Mesendoderm (in vitro differentiated cells): Measurements from ENCODE around the gene TBC1D8.

ENCODE experiments used
- DNase-seq: peaks from one replicate; pipeline ENCODE4 v3.0.0; 2013
- H2AK5ac ChIP-seq: 2 replicates; pipeline ENCODE4 v1.6.1; 2013; ENCODE audit warnings: low read length, inconsistent platforms
- H2BK120ac ChIP-seq: 2 replicates; pipeline ENCODE4 v1.6.1; 2013; ENCODE audit warnings: low read depth, mild to moderate bottlenecking, low read length, moderate library complexity, mixed read lengths
- H2BK15ac ChIP-seq: replicated peaks from 2 replicates; pipeline ENCODE4 v1.6.1; 2013; ENCODE audit warnings: low read depth, mild to moderate bottlenecking, moderate library complexity
- H2BK5ac ChIP-seq: 2 replicates; pipeline ENCODE4 v1.6.1; 2013; ENCODE audit warnings: low read length, inconsistent platforms
- H3K18ac ChIP-seq: 2 replicates; pipeline ENCODE4 v1.6.1; 2013; ENCODE audit warnings: mild to moderate bottlenecking, low read length, mixed read lengths
- H3K23ac ChIP-seq: one replicate; pipeline ENCODE4 v1.6.1; 2013; ENCODE audit warnings: low read length
- H3K27ac ChIP-seq: 2 replicates; pipeline ENCODE4 v1.5.1; 2013; ENCODE audit warnings: low read depth, mild to moderate bottlenecking, inconsistent platforms, low read length, moderate library complexity
- H3K27me3 ChIP-seq: 2 replicates; pipeline ENCODE4 v1.6.1; 2013; ENCODE audit warnings: low read length, control low read depth, mild to moderate bottlenecking, inconsistent platforms; ENCODE audit not compliant: insufficient read depth, poor library complexity
- H3K36me3 ChIP-seq: 2 replicates; pipeline ENCODE4 v1.6.1; 2013; ENCODE audit warnings: low read length, inconsistent platforms; ENCODE audit not compliant: control insufficient read depth, insufficient read depth
- H3K4ac ChIP-seq: one replicate; pipeline ENCODE4 v1.6.1; 2013; ENCODE audit warnings: low read depth, mild to moderate bottlenecking, low read length, moderate library complexity
- H3K4me1 ChIP-seq: 2 replicates; pipeline ENCODE4 v1.6.1; 2013; ENCODE audit warnings: low read depth, low read length, inconsistent platforms; ENCODE audit not compliant: control insufficient read depth
- H3K4me2 ChIP-seq: 2 replicates; pipeline ENCODE4 v1.6.1; 2013; ENCODE audit warnings: low read length
- H3K4me3 ChIP-seq: 2 replicates; pipeline ENCODE4 v1.5.1; 2013; ENCODE audit warnings: mild to moderate bottlenecking, low read length
- H3K56ac ChIP-seq: one replicate; pipeline ENCODE4 v1.6.1; 2013; ENCODE audit warnings: low read length
- H3K79me1 ChIP-seq: 2 replicates; pipeline ENCODE4 v1.6.1; 2013; ENCODE audit warnings: low read length, inconsistent platforms
- H3K79me2 ChIP-seq: 2 replicates; pipeline ENCODE4 v1.6.1; 2013; ENCODE audit warnings: mild to moderate bottlenecking, low read length; ENCODE audit not compliant: control insufficient read depth, insufficient read depth
- H3K9ac ChIP-seq: 2 replicates; pipeline ENCODE4 v1.6.1; 2013; ENCODE audit warnings: low read length, inconsistent platforms
- H4K5ac ChIP-seq: one replicate; pipeline ENCODE4 v1.6.1; 2013; ENCODE audit warnings: low read length
- H4K8ac ChIP-seq: one replicate; pipeline ENCODE4 v1.6.1; 2013; ENCODE audit warnings: low read depth, mild to moderate bottlenecking, control low read depth, low read length, moderate library complexity
- WGBS: extraction: QIAGEN DNeasy Blood & Tissue Kit; methylation state at CpG from one replicate; pipeline ENCODE4 v1.1.7; 2013; ENCODE audit warnings: low lambda C conversion rate, missing lambda C conversion rate; ENCODE audit not compliant: insufficient coverage; ENCODE audit errors: extremely low coverage; 5-methylcytosine and 5-hydroxymethylcytosine counted together

Gene TBC1D8

GRCh38 chr2:101025561-101025960, 125.6 kb downstream of the TBC1D8 start:
- no CpG with 5 or more reads among the region's 6 CpGs for WGBS

GRCh38 chr2:101023327-101024107, 127.7 kb downstream of the TBC1D8 start:
- no peak overlapping the region for H4K5ac ChIP-seq
- H3K79me2 ChIP-seq: no peaks in the 10 kb centered on the region
- no peak overlapping the region for H4K8ac ChIP-seq
- H3K4me2 ChIP-seq: no peak overlapping the region
- no peak overlapping the region for H3K27ac ChIP-seq
- no peak overlapping the region for H2AK5ac ChIP-seq
- no peak overlapping the region for H3K9ac ChIP-seq
- H3K56ac ChIP-seq: no peak overlapping the region
- DNase-seq: no peak
- no peak overlapping the region for H3K18ac ChIP-seq
- H3K4me1 ChIP-seq: no peaks in the 10 kb centered on the region
- no peak overlapping the region for H2BK5ac ChIP-seq
- H3K36me3 ChIP-seq: peaks cover 2% of the 10 kb centered on the region
- H3K79me1 ChIP-seq: no peaks in the 10 kb centered on the region
- H3K23ac ChIP-seq: no peak overlapping the region
- H3K4me3 ChIP-seq: no peak overlapping the region
- H2BK120ac ChIP-seq: no peak overlapping the region
- no peaks in the 10 kb centered on the region for H3K27me3 ChIP-seq
- no peak overlapping the region for H3K4ac ChIP-seq
- H2BK15ac ChIP-seq: no peak overlapping the region
- WGBS: no CpG with 5 or more reads among the region's 6 CpGs

More at GRCh38 chr2:101025561-101025960, 125.6 kb downstream of the TBC1D8 start:
- Histone ChIP-seq H3K9ac (no peak overlapping the region), H3K4ac (no peak overlapping the region), H3K27ac (no peak overlapping the region), H2BK5ac (no peak overlapping the region), H2BK15ac (no peak overlapping the region), H3K4me2 (no peak overlapping the region), H2AK5ac (no peak overlapping the region), H3K23ac (no peak overlapping the region), H3K4me1 (no peaks in the 10 kb centered on the region), H2BK120ac (no peak overlapping the region), H3K27me3 (no peaks in the 10 kb centered on the region), H4K5ac (no peak overlapping the region), H3K4me3 (no peak overlapping the region), H3K18ac (no peak overlapping the region), H3K79me2 (no peaks in the 10 kb centered on the region), H3K79me1 (no peaks in the 10 kb centered on the region), H4K8ac (no peak overlapping the region), H3K36me3 (peaks cover under 1% of the 10 kb centered on the region), H3K56ac (no peak overlapping the region)
- no peak for DNase-seq

DNA sequence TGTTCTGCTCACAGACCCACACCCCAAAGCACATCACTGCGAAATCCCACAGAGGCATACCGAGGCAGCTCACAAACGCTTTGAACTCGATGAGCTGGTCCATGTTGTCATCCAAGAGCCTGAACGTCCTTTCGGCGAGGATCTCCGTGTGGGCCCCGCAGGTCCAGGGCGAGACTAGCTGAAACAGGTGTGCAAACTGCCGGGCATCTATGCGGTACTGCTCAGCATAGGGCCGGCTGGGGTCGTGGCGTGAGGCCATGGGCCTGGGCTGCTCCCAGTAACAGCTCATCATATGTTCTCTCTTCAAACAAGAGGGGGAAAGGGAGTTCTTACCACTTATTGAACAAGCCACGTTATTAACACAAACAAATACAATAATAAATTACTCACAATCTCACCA, 129.0 kb downstream of the TBC1D8 start:
- WGBS: 100% methylated on average over 1 of the region's 16 CpGs
- Histone ChIP-seq H3K56ac (no peak overlapping the region), H2BK5ac (no peak overlapping the region), H2BK15ac (no peak overlapping the region), H3K4me3 (no peak overlapping the region), H3K9ac (no peak overlapping the region), H3K23ac (no peak overlapping the region), H3K4ac (no peak overlapping the region), H3K4me2 (no peak overlapping the region), H3K4me1 (no peaks in the 10 kb centered on the region), H2BK120ac (no peak overlapping the region), H3K27me3 (no peaks in the 10 kb centered on the region), H3K79me1 (no peaks in the 10 kb centered on the region), H4K5ac (no peak overlapping the region), H3K18ac (no peak overlapping the region), H4K8ac (no peak overlapping the region), H3K79me2 (no peaks in the 10 kb centered on the region), H2AK5ac (no peak overlapping the region), H3K27ac (no peak overlapping the region), H3K36me3 (peaks cover 2% of the 10 kb centered on the region)
- DNase-seq: no peak

GRCh38 chr2:101018934-101019333, 132.2 kb downstream of the TBC1D8 start:
- H3K4me1 ChIP-seq: no peaks in the 10 kb centered on the region
- H3K79me2 ChIP-seq: no peaks in the 10 kb centered on the region
- H3K4me2 ChIP-seq: no peak overlapping the region
- H2BK15ac ChIP-seq: no peak overlapping the region
- H3K79me1 ChIP-seq: no peaks in the 10 kb centered on the region
- DNase-seq: no peak
- no peak overlapping the region for H3K27ac ChIP-seq
- H3K56ac ChIP-seq: no peak overlapping the region
- H3K23ac ChIP-seq: no peak overlapping the region
- no peak overlapping the region for H2AK5ac ChIP-seq
- H3K18ac ChIP-seq: no peak overlapping the region
- no peak overlapping the region for H2BK5ac ChIP-seq
- no peak overlapping the region for H3K4me3 ChIP-seq
- H3K4ac ChIP-seq: no peak overlapping the region
- no peak overlapping the region for H3K9ac ChIP-seq
- no peaks in the 10 kb centered on the region for H3K27me3 ChIP-seq
- peaks cover 2% of the 10 kb centered on the region for H3K36me3 ChIP-seq
- H4K5ac ChIP-seq: no peak overlapping the region
- WGBS: no CpG with 5 or more reads among the region's 8 CpGs
- H4K8ac ChIP-seq: no peak overlapping the region
- no peak overlapping the region for H2BK120ac ChIP-seq

- no peak for DNase-seq
- Histone ChIP-seq H4K5ac (no peak overlapping the region), H3K27me3 (no peaks in the 10 kb centered on the region), H3K79me2 (no peaks in the 10 kb centered on the region), H3K36me3 (peaks cover 5% of the 10 kb centered on the region), H2BK120ac (no peak overlapping the region), H3K79me1 (peaks cover 3% of the 10 kb centered on the region), H4K8ac (no peak overlapping the region), H3K18ac (no peak overlapping the region), H2BK5ac (no peak overlapping the region), H2AK5ac (no peak overlapping the region), H3K4me2 (no peak overlapping the region), H3K56ac (no peak overlapping the region), H3K4ac (no peak overlapping the region), H3K4me3 (no peak overlapping the region), H3K9ac (no peak overlapping the region), H3K4me1 (no peaks in the 10 kb centered on the region), H3K23ac (no peak overlapping the region), H3K27ac (no peak overlapping the region), H2BK15ac (no peak overlapping the region)
- no CpG with 5 or more reads among the region's 3 CpGs for WGBS
Measured at GRCh38 chr2:101017371-101017770, 133.8 kb downstream of the TBC1D8 start.
